ENCODE data around the gene TJP3. TPM values are rescaled to one million over a fixed set of nuclear protein-coding genes. Genes with fewer than 3 reads are reported as not detected.
A peak's percentile ranks its signal among the peaks of the same experiment; 100 is the strongest.

TJP3 gene
- total RNA-seq, 2 donors from 2014 or later = 13.4 to 14.2 TPM

DNA sequence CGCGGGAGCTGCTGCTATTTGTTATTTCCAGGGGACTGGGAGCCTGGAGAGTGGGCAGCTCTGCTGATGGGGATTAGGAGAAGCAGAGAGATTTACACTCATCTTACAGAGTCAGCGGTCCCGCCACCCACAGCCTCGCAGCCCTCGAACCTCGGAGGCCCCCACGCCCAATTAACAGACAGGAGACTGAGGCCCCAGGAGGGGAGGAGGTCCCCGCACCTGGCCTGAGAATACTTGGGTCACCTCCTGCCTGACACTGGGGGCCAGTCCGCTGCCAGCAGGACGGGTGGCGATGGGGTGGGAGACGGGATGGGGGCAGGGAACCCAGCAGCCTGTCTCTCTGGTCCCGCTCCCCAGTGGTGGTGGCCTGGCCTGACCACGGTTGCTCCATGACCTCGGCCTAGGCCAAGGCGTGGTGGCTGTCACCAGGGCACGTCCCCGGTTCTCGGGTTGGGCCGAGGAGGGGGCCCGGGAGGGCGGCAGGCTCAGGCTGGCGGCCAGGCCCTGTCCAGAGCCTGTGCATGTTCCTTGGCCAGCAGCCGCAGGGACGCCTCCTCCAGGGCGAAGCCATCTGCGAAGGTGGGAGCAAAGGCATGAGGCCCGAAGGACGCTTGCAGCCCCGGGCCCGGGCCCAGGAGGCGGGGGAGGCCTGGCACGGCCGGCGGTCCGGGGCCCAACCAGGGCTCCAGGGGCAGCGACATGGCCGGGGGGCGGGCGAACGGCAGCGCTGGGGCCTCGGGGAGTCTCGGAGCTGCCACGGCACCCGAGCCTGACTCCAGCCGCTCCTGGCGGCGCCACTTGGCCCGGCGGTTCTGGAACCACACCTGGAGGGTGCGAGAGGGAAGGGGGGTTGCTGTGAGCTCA lies 62.2 kb downstream of the TJP3 start:
- no peaks in the 10 kb centered on the region for H3K9me3 ChIP-seq (ENCODE audit: control insufficient read depth, low read length, poor library complexity, severe bottlenecking)
- H3K4me3 Mint-ChIP-seq = no peak overlapping the region
- no peak for ATAC-seq
- H3K27ac Mint-ChIP-seq = peak overlapping the region; percentile 63
- DNase-seq = no peak
- H3K4me1 Mint-ChIP-seq = peaks cover 16% of the 10 kb centered on the region
- peaks cover 5% of the 10 kb centered on the region for H3K36me3 Mint-ChIP-seq (ENCODE audit: low read depth)
- no peaks in the 10 kb centered on the region for H3K27me3 Mint-ChIP-seq

DNA sequence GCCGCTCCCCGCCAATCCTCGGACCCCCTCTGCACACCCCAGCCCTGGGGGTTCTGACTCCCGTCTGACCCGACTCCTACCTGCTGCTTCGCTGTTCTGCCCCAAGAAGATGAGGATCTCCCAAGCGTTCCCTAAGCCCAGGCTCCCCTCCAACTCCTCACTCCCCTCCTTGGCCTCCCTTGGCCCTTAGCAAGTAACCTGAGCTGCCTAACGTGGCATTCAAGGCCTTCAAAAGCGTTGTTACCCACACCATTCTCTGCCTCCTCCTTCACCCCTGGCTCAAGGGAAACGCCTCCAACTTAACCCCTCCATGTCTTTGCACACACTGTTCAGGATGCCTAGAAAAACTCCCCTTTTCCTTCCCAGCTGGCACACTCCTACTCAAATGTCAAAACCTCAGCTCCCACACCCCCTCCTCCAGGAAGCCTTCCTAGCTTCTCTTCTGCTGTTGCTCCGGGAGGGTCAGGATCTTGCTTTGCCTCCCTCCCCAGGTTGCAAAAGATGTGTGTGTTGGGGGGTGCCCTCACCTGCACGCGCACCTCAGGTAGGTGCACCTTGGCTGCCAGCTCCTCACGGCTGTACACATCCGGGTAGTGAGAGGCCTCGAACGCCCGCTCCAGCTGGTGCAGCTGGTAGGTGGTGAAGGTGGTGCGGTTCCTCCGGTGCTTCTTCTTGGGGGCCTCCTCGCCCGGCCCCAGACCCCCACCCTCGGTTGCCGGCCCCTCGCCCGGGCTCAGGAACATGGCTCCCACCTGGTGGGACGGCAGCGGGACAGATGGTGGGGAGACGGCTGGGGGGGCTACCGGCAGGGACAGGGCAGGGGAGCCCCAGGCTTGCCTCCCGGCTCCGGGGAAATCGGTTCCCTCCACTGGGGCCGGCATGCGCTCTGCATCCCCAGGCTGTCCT lies 63.1 kb downstream of the TJP3 start:
- DNase-seq (no peak), ATAC-seq (no peak)
- Mint-ChIP-seq H3K4me1 (peaks cover 15% of the 10 kb centered on the region), H3K27me3 (no peaks in the 10 kb centered on the region), H3K27ac (peak overlapping the region; percentile 63), H3K4me3 (no peak overlapping the region), H3K36me3 (ENCODE audit: low read depth) (peaks cover 5% of the 10 kb centered on the region)
- H3K9me3 ChIP-seq (ENCODE audit: control insufficient read depth, low read length, poor library complexity, severe bottlenecking) = no peaks in the 10 kb centered on the region

- H3K27ac Mint-ChIP-seq = peak within 1 kb of the TSS; percentile 63
- no peaks in the 10 kb centered on the region for H3K27me3 Mint-ChIP-seq
- no peaks in the 10 kb centered on the region for H3K9me3 ChIP-seq (ENCODE audit: control insufficient read depth, low read length, poor library complexity, severe bottlenecking)
- no peak within 1 kb of the TSS for H3K4me3 Mint-ChIP-seq
- peaks cover 5% of the 10 kb centered on the region for H3K36me3 Mint-ChIP-seq (ENCODE audit: low read depth)
- no peak for DNase-seq
- H3K4me1 Mint-ChIP-seq = peaks cover 9% of the 10 kb centered on the region
- ATAC-seq = no peak
These were observed 63.8 kb downstream of the TJP3 start, which contains the start of gene RAX2 for GRCh38 chr19:3771906-3772455. Gene RAX2, minus strand, starts transcription at chr19:3772228. Its CDS starts 486 bp downstream, at chr19:3771742.

GRCh38 chr19:3773814-3774515 lies 65.8 kb downstream of the TJP3 start:
- peak overlapping the region; percentile 34 for H3K27ac Mint-ChIP-seq
- ATAC-seq (no peak), DNase-seq (no peak)
- H3K36me3 Mint-ChIP-seq (ENCODE audit: low read depth) = peaks cover 2% of the 10 kb centered on the region
- H3K4me3 Mint-ChIP-seq = no peak overlapping the region
- H3K9me3 ChIP-seq (ENCODE audit: control insufficient read depth, low read length, poor library complexity, severe bottlenecking) = no peaks in the 10 kb centered on the region
- no peaks in the 10 kb centered on the region for H3K27me3 Mint-ChIP-seq
- peaks cover 7% of the 10 kb centered on the region for H3K4me1 Mint-ChIP-seq

- ATAC-seq (no peak), DNase-seq (no peak)
- no peaks in the 10 kb centered on the region for H3K27me3 Mint-ChIP-seq
- H3K36me3 Mint-ChIP-seq (ENCODE audit: low read depth) = peaks cover 2% of the 10 kb centered on the region
- H3K9me3 ChIP-seq (ENCODE audit: control insufficient read depth, low read length, poor library complexity, severe bottlenecking) = no peaks in the 10 kb centered on the region
- H3K27ac Mint-ChIP-seq = no peak overlapping the region
- no peak overlapping the region for H3K4me3 Mint-ChIP-seq
- H3K4me1 Mint-ChIP-seq = peaks cover 6% of the 10 kb centered on the region
These were observed 66.6 kb downstream of the TJP3 start for GRCh38 chr19:3774621-3775373.

- H3K4me1 Mint-ChIP-seq = peaks cover 6% of the 10 kb centered on the region
These were observed 67.2 kb downstream of the TJP3 start for GRCh38 chr19:3775374-3775711.

GRCh38 chr19:3775831-3776230 lies 67.6 kb downstream of the TJP3 start:
- H3K27ac Mint-ChIP-seq = no peak overlapping the region
- H3K4me1 Mint-ChIP-seq = peaks cover 6% of the 10 kb centered on the region
- DNase-seq (no peak), ATAC-seq (no peak)
- no peaks in the 10 kb centered on the region for H3K27me3 Mint-ChIP-seq
- no peaks in the 10 kb centered on the region for H3K9me3 ChIP-seq (ENCODE audit: control insufficient read depth, low read length, poor library complexity, severe bottlenecking)
- H3K36me3 Mint-ChIP-seq (ENCODE audit: low read depth) = peaks cover 2% of the 10 kb centered on the region
- H3K4me3 Mint-ChIP-seq = no peak overlapping the region

More at GRCh38 chr19:3775374-3775711, 67.2 kb downstream of the TJP3 start:
- no peak overlapping the region for H3K4me3 Mint-ChIP-seq
- H3K27ac Mint-ChIP-seq = no peak overlapping the region
- H3K36me3 Mint-ChIP-seq (ENCODE audit: low read depth) = peaks cover 2% of the 10 kb centered on the region
- no peaks in the 10 kb centered on the region for H3K27me3 Mint-ChIP-seq
- H3K9me3 ChIP-seq (ENCODE audit: control insufficient read depth, low read length, poor library complexity, severe bottlenecking) = no peaks in the 10 kb centered on the region
- ATAC-seq = no peak
- DNase-seq = no peak

- no peaks in the 10 kb centered on the region for H3K9me3 ChIP-seq (ENCODE audit: control insufficient read depth, low read length, poor library complexity, severe bottlenecking)
- DNase-seq (no peak), ATAC-seq (no peak)
- peaks cover 3% of the 10 kb centered on the region for H3K4me1 Mint-ChIP-seq
- H3K4me3 Mint-ChIP-seq = no peak overlapping the region
- no peaks in the 10 kb centered on the region for H3K27me3 Mint-ChIP-seq
- no peaks in the 10 kb centered on the region for H3K36me3 Mint-ChIP-seq (ENCODE audit: low read depth)
- no peak overlapping the region for H3K27ac Mint-ChIP-seq
These were observed 68.4 kb downstream of the TJP3 start for GRCh38 chr19:3776479-3777040.

- Mint-ChIP-seq H3K36me3 (ENCODE audit: low read depth) (no peaks in the 10 kb centered on the region), H3K4me3 (no peak overlapping the region), H3K4me1 (peaks cover 3% of the 10 kb centered on the region), H3K27me3 (no peaks in the 10 kb centered on the region), H3K27ac (no peak overlapping the region)
- peaks cover 3% of the 10 kb centered on the region for H3K9me3 ChIP-seq (ENCODE audit: control insufficient read depth, low read length, poor library complexity, severe bottlenecking)
- DNase-seq = no peak
- no peak for ATAC-seq
These were observed 70.1 kb downstream of the TJP3 start for GRCh38 chr19:3778104-3778867.

DNA sequence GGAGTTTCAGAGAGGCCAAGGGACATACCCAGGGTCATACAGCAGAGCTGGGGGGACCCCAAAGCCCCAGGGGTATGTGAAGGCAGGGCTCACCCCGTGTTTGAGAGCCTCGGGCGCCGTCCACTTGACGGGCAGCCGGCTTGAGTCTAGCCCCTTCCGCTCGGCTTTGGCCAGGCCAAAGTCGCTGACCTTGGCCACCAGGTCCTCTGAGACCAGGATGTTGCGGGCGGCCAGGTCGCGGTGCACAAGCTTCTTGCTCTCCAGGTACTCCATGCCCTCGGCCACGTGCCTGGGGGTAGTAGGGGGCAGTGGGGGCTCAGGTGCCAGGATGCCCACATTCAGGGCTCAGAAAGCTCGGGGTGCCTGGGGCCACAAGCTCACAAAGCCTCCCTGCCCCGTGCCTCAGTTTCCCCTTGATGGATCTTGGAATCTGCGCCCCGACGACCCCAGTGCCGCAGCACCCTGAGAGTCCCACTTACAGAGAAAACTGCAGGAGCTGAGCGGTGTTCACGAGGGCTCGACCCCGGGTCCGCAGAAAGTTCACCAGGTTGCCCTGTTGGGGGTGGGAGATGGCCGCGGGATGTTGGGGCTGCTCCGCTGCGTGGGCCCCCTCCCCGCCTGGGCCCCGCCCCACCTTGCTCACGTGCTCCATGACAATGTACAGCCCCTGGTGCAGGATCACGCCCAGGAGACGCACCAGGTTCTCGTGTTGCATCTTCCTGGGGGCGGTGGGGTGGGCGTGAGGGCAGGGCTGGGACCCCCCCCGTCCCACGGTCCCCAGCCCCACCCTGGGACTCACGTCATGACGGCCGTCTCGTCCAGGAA lies 70.9 kb downstream of the TJP3 start:
- H3K27ac Mint-ChIP-seq = no peak overlapping the region
- no peak for ATAC-seq
- H3K4me1 Mint-ChIP-seq = no peaks in the 10 kb centered on the region
- H3K4me3 Mint-ChIP-seq = no peak overlapping the region
- H3K9me3 ChIP-seq (ENCODE audit: control insufficient read depth, low read length, poor library complexity, severe bottlenecking) = peaks cover 3% of the 10 kb centered on the region
- DNase-seq = no peak
- no peaks in the 10 kb centered on the region for H3K27me3 Mint-ChIP-seq
- no peaks in the 10 kb centered on the region for H3K36me3 Mint-ChIP-seq (ENCODE audit: low read depth)

DNA sequence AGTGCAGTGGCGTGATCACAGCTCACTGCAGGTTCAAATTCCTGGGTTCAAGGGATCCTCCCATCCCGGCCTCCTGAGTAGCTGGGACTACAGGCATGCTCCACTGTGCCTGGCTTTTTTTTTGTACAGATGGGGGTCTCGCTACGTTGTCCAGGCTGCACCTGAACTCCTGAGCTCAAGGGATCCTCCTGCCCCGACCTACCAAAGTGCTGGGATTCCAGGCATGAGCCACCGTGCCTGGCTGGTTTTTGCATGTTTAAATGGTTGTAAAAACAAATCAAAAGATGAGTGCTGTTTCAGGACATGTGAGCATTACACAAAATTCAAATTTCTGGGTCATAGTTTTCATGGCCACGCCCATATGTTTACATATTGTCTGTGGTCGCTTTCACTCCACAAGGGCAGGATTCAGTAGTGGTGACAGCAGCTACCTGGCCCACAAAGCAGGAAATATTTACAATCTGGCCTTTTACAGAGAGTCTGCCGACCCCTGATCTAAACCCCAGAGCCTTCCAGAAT lies 72.7 kb downstream of the TJP3 start:
- peaks cover 3% of the 10 kb centered on the region for H3K9me3 ChIP-seq (ENCODE audit: control insufficient read depth, low read length, poor library complexity, severe bottlenecking)
- no peak overlapping the region for H3K27ac Mint-ChIP-seq
- no peaks in the 10 kb centered on the region for H3K27me3 Mint-ChIP-seq
- H3K4me1 Mint-ChIP-seq = peaks cover 2% of the 10 kb centered on the region
- H3K36me3 Mint-ChIP-seq (ENCODE audit: low read depth) = no peaks in the 10 kb centered on the region
- no peak overlapping the region for H3K4me3 Mint-ChIP-seq
- DNase-seq (no peak), ATAC-seq (peak; percentile 31)
